GM12891 (cell line): Measurements from ENCODE around the gene DNMT1.

Experiments used
- DNase-seq: peaks from one replicate; pipeline ENCODE4 v3.0.0; 2011; ENCODE audit warnings: low spot score; ENCODE audit not compliant: insufficient read length
- FAIRE-seq: peaks from 2 replicates; lab custom pipeline; 2011; peaks lifted over from hg19 to GRCh38; lab: Jason Lieb, UNC
- PAX5 ChIP-seq: IDR thresholded peaks from 2 replicates; pipeline ENCODE4 v1.6.1; 2011; ENCODE audit warnings: low read length, moderate library complexity, mild to moderate bottlenecking; ENCODE audit not compliant: insufficient read depth, severe bottlenecking
- POLR2A ChIP-seq: IDR thresholded peaks from 2 replicates; pipeline ENCODE4 v1.6.1; 2011; ENCODE audit warnings: low read depth, low read length, control low read depth
- POLR2AphosphoS5 ChIP-seq: IDR thresholded peaks from 2 replicates; pipeline ENCODE4 v1.6.1; 2011; ENCODE audit warnings: low read depth, low read length, control low read depth
- POU2F2 ChIP-seq: IDR thresholded peaks from 2 replicates; pipeline ENCODE4 v1.6.1; 2011; ENCODE audit warnings: low read depth, mild to moderate bottlenecking, control low read depth, low read length, moderate library complexity
- SPI1 ChIP-seq: IDR thresholded peaks from 2 replicates; pipeline ENCODE4 v1.6.1; 2011; ENCODE audit warnings: low read depth, low read length, control low read depth
- TAF1 ChIP-seq: IDR thresholded peaks from 2 replicates; pipeline ENCODE4 v1.6.1; 2011; ENCODE audit warnings: low read depth, low read length, control low read depth

DNMT1 gene

DNA sequence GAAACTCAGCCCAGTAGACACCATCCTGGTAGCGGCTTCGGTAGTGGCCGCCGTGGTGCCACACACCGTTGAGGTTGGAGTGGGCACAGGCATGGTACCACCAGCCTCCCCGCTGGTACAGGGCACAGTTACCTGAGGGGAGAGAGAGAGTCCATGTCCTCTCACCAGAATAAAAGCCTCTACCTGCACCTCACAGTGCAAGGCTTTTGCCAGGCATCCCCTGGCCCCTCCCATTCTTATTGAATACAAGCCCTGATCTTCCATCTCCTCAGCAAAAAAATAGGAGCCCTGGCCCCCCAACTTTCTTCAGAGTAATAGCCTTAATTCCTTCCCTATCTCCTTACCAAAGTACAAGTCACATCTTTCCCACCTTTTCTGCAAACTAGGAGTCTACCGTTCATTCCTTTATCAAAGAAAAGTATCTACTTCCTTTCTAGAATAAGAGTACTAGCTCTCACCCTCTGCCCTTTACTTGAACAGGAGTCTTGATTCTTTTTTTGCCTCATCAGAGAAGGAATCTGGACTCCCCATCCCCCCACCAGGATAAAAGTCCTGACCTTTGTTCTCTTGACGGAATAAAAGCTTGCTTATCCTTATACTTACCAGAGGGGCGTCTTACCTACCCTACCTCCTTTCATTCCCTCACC lies 102.0 kb downstream of the DNMT1 start:
- FAIRE-seq (no peak), DNase-seq (no peak)
- TF ChIP-seq POLR2AphosphoS5: 0 out of 2 replicates have a peak, but pooled peaks have one; percentile 24
- TF ChIP-seq POU2F2: no peak

GRCh38 chr19:10091895-10092641 lies 102.7 kb downstream of the DNMT1 start:
- DNase-seq: no peak
- TF ChIP-seq POLR2AphosphoS5 (no peak), SPI1 (no peak), POLR2A (no peak), POU2F2 (no peak)
- FAIRE-seq: no peak

DNA sequence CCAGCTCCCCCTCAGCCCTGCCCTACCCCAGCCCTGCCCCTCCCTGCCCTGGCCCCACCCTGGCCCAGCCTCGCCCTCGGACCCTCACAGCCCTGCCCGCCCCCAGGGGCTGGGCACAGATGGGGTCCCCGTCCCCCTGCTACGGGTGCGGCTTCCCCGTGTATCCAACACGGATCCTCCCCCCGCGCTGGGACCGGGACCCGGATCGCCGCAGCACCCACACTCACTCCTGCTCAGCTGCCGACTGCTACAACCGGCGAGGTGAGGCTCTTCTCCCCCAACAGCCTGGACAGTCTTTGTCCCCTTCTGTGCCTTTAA lies 103.4 kb downstream of the DNMT1 start:
- no peak for TF ChIP-seq POU2F2
- no peak for TF ChIP-seq POLR2A
- no peak for TF ChIP-seq TAF1
- no peak for TF ChIP-seq POLR2AphosphoS5
- TF ChIP-seq PAX5: no peak
- TF ChIP-seq SPI1: no peak
- no peak for DNase-seq
- FAIRE-seq: no peak

DNA sequence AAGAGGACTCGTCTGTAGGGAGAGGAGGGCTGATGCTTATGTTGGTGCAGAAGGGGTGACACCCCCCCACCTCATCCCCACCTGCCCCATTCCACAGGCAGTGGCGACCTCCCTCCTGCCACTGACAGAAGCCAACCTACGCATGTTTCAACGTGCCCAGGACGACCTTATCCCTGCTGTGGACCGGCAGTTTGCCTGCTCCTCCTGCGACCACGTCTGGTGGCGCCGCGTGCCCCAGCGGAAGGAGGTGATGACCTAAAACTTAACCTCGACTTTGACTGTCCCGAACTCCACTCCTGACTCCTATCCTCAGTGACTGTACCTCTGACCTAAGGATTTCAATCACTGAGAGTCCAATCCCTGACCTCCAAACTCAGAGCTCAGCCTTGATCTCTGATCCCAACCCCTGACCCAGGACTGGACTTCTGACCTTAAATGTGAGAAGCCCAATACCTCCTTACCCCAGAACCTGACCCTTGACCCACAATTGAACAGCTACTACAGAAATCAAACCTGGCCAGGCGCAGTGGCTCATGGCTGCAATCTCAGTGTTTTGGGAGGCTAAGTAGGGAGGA lies 104.9 kb downstream of the DNMT1 start:
- FAIRE-seq (no peak), DNase-seq (no peak)
- no peak for TF ChIP-seq POLR2AphosphoS5
- TF ChIP-seq SPI1: no peak
- no peak for TF ChIP-seq POU2F2
- no peak for TF ChIP-seq TAF1
- no peak for TF ChIP-seq PAX5
- no peak for TF ChIP-seq POLR2A

GRCh38 chr19:10088949-10089554 lies 105.7 kb downstream of the DNMT1 start:
- TF ChIP-seq PAX5 (no peak), POLR2A (peak; percentile 39; the same call in 1 of the 2 replicates), TAF1 (no peak)
- no peak for DNase-seq
- no peak for FAIRE-seq

DNA sequence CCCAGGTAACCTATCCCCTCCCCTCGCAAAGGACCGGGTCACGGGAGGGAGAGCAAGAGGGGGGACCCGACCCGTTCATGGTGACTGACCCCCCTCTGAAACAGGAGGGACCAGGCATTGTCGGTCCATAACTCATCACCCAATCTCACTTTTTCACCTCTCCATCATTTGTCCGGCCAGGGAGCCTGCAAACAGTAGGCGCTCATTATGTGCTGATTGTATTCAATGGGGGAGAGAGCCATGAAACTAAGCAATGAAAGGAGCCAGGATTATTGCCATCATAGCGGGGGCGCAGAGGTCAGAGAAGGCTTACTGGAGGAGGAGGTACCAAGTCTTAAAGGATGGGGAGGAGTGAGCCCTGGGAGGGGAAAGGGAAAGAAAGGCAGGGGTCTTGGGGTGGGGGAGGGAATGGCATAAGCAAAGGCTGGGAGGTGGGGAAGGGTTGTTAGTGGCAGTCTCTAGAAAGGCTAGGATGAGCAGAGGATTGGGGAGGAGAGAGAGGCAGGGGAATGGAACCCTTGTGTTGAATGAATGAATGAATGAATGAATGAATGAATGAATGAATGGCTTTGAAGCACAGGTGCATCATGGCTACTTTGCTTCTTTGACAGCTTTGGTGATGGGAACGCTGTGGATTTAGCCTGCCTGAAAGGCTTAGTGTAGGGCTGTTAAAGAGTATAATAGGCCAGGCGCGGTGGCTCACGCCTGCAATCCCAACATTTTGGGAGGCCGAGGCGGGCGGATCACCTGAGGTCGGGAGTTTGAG lies 107.3 kb downstream of the DNMT1 start:
- TF ChIP-seq POU2F2 (no peak), TAF1 (no peak), POLR2AphosphoS5 (no peak), POLR2A (no peak), SPI1 (no peak)
- FAIRE-seq (peak; percentile 76), DNase-seq (no peak)

- TF ChIP-seq POLR2A: no peak
- no peak for TF ChIP-seq POLR2AphosphoS5
- no peak for TF ChIP-seq SPI1
- TF ChIP-seq POU2F2: no peak
- no peak for TF ChIP-seq TAF1
- no peak for TF ChIP-seq PAX5
- peak; percentile 48 for FAIRE-seq
- no peak for DNase-seq
These were observed 108.1 kb downstream of the DNMT1 start for GRCh38 chr19:10086591-10087192.

DNA sequence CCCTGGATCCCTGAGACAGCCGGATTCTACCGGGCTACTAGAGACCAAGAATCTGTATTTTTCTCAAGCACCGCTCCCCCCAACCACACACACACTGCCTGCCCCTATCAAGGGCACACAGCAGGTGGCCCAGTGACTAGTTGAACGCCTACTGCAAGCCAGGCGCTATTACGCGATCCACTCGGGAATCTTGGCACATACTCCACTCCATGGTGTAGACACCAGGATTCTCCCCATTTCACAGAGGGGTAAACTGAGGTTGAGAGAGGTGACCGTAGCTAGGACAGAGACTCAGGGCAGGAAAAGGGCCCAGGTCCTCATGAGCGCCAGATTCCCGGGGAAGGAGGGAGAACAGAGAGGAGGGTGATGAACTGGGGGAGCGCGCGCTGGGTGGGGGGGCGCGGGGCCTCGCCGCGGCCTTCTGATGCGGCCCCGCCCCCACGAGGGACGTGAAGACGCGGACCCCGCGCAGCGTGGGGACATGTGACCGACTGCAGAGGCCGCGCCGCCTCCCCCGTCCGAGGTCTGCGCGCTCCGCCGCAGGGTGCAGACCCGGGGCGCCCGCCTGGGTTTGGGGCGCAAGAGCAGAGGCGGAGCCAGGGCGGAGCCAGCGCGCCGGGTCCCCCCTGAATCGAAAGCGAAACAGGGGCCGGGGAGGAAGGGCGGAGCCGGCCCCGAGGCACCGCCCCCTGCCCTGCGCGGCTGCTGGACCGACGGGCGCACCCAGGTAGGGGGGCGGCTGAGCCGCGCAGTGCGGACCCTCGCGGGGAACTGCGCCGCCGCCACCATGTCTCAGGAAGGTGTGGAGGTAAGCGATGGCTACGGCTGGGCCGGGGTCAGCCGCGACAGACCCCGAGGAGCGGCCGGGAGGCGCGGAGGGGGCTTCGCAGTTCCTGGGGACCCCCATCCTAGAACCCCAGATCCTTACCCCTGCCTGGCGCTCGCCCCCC lies 108.8 kb downstream of the DNMT1 start, which contains the start of gene SHFL:
SHFL (plus strand) TSS at position 677 of the 950 bp plus-strand sequence; CDS start at position 788, 111 bp downstream.
- DNase-seq (peak; percentile 93), FAIRE-seq (peak; percentile 94)
- TF ChIP-seq SPI1: 0 out of 2 replicates have a peak, but pooled peaks have one; percentile 23
- no peak for TF ChIP-seq PAX5
- TF ChIP-seq POLR2AphosphoS5: peak; percentile 43; the same call in 1 of the 2 replicates
- TF ChIP-seq TAF1: no peak
- no peak for TF ChIP-seq POU2F2
- 0 out of 2 replicates have a peak, but pooled peaks have one; percentile 42 for TF ChIP-seq POLR2A
